ENCODE results near the gene TMEM179.
"Not testable (repeated sequence)": the region's sequence is repeated elsewhere in the genome, so short reads cannot be mapped to it uniquely, and the experiment has no call there.

The TMEM179 gene

DNA sequence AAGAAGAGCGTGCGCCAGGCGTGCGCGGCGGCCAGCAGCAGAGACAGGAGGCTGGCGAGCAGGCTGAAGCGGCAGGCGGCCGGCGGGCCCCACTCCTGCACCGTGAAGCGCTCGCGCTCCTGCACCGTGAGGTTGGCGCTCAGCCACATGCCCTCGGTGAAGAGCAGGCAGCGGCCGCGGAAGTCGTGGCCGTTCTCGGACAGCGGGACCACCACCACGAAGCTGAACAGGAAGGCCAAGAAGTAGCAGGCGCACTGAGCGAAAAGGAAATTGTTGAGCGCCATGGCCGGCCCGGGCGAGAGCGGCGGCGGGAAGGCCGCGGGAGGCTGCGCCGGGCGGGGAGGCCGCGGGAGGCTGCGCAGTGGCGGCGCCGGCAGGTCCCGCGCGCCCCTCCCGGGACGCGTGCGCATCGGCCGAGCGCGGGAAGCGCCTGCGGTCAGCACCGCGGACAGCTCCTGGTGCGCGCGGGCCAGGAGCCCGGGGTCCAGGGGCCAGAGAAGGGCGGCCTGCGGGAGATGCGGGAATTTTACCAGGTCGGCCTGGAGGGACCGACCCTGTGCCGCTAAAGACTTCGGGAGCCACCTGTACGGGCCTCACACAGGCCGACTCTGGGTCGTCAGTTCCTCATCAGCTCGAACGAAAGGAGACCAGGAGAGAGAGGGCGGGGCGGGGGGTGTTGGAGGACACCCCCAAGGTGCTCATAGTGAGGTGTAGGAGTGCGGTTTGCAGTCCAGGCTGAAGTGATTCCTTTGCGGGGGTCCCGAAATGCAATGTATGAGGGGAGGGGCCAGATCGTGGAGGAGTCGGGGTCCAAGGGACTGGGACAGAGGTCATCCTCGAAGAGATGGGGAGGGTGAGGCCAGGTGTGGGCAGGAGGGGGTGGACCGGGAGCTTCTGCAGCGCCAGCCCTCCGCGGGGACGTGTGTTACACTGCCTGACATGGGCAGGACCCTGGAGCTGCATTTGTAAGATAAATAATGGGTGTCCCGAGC is at the start of gene TMEM179:
Gene TMEM179 (minus strand): TSS at position 315 of the 992 bp plus-strand sequence. CDS start 31 bp downstream, at position 284.
- no peak for DNase-seq

GRCh38 chr14:104654119-104654518 is 49.5 kb upstream of the TMEM179 start:
- DNase-seq: no peak

- DNase-seq: not testable (repeated sequence)
These were observed 48.8 kb upstream of the TMEM179 start for GRCh38 chr14:104653130-104653920.

- DNase-seq: no peak
These were observed 47.8 kb upstream of the TMEM179 start for GRCh38 chr14:104652386-104652785.

DNA sequence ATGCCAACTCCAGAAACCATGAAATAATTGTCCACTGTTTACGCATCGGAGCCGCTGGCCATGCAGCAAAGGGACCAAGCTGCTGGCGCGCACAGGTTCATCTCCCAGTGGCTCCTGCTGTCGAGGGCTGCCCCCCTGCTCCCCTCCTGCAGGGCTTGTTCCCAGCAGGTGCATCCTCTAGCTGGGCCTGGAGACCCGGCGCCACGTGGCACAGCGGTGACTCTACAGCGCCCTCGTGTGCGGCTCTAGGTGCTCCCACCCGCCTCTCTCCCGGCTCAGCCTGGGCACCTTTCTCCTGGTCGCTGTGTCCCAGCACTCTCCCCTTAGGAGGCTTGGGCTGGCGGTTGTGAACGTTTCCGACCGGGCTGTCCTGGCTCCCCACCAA is 47.3 kb upstream of the TMEM179 start:
- DNase-seq: no peak

DNA sequence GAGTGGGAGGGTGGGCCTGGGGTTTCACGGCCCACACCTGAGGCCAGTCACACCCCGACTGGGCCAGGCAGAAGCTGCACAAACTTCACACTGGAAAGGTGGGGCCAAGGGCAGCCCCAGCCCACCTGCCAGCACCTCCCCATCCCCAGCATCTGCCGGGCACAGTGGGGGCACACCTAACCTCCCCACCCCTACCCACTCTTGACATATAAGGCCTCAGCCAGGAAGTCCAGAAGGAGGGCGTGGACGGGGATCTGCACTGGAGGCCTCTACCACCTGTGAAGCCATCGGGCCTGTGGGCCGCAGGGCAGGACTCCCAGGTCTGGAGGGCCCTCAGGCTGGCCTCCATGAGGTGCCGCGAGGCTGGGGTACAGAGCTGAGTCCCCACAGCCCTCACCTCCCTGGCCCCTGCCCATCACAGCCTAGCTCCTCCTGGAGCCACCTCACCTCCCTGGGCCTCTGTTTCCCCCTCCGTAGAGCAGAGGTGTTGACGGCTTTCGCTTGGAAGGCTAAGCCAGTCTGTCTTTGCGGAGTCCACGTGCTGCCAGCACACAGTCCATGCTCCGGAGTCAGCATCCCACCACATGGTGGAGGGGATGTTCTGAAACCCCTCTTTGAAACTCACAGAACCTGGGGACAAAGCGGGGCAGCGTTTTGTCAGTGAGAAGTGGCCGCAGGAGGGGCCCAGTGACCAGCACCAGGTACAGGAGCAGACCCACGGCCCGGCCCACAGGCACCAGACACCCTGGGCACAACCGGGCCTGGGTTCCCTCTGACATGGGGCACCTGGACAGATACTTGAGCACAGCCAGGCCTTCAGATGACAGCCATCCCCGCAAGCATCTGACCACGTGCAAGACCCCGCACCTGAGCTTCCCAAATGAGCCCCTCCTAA is 46.7 kb upstream of the TMEM179 start:
- DNase-seq: no peak

DNA sequence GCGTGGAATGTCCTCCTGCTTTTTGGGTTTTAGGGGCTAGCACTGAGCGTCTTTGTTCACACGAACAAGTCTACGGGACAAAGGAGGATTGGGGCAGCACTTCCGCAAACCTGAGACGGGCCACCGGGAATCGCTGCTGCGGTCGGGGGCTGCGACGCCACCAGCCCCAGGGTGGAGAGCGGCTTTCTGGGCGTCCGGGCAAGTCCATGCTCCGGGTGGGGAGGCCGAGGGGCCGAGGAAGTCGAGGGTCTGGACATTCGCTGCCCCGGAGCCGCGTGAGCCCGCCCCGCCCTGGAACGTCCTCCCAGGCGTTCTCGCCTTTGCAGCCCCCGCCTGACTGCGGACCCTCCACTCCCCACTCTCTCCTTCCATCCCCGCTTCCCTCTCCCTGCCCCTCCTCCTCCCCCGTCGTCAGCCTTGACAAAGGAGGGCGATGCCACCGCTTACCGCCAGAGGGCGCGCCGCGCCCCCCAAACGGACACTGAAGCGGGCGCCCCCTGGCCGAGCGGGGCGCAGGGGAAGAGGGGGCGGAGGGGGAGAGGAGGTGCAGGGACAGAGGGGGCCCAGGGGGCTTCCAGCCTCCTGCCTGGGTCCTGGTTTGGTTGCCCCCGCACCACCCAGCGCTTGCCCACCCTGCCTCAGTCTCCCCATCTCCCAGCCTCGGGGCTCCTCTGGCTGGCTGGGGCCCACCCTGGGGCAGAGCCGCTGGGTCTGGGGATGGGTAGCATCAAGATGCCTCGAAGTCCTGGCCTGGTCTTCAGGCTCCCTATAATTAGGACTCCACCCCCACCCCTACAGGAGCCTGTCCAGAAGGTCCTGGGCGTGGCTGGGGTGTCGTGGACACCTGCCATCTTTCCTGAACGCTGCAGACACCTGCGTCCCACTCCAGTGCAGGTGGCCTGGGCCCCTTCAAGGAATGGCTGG is 45.7 kb upstream of the TMEM179 start:
- DNase-seq: peak; percentile 60

DNA sequence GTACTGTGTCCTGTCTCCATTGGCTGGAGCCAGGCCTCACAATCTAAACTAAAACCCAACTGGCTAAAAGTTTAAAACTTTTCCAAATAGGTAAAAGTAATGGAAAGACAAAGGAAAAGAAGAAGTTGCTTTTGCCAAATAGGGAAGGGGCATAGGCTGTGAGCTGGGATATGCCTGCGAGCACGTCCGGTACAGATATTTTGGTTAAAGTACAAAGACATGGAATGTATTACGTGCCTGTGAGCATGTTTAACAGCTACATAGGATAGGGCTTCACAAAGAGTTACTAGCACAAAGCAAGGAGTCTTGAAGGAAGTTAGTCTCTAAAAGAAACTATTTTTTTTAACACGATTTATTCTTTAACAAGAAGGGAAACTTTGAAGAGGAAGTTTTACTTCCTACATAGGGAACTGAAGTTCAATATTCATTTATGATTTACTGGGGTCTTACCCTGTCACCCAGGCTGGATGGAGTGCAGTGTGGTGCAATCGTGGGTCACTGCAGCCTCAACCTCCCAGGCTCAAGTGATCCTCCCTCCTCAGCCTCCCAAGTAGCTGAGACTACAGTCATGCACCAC is 43.0 kb upstream of the TMEM179 start:
- no peak for DNase-seq

- DNase-seq: no peak
These were observed 40.2 kb upstream of the TMEM179 start for GRCh38 chr14:104644656-104645378.

DNA sequence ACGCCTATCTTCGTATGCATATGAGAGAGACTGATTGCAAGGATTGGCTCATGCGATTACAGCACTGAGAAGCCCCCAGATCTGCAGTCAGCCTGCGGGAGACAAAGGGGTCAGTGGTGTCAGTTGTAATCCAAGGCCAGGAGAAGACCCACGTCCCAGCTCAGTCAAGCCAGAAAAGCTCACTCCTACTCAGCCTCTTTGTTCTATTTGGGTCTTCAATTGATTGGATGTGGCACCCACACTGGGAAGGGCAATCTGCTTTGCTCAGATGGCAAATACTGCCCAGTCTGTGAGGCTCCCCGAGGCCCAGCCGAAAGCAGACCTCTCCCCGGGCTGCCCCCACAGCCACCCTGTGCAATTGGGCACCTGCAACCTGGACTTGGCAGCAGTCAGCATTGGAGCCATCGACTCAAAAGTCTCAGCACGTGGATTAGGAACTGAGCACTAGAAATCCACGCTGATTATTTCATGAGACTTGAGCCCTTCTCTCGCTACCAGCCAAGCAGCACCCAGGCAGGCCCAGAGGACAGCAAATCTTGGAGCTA is 39.6 kb upstream of the TMEM179 start:
- no peak for DNase-seq

DNA sequence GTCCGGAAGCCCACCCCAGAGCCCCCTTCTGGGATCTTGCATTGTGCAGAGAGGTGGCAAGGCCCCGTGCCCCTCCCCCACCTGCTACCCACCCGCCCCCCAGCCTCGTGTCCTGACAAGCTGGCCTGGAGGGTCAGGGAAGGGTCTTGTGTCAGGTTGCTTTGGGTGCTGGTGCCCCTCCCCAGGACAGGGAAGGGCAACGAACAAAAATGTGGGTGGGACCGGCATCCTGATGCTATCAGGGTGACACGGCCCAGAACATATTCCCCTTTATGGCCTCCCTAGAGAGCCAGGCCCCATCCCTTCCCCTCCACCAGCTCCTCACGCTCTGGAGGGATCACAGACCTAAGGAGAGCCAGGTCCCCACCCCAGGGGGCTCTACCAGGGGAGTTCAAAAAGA is 38.7 kb upstream of the TMEM179 start:
- no peak for DNase-seq

DNA sequence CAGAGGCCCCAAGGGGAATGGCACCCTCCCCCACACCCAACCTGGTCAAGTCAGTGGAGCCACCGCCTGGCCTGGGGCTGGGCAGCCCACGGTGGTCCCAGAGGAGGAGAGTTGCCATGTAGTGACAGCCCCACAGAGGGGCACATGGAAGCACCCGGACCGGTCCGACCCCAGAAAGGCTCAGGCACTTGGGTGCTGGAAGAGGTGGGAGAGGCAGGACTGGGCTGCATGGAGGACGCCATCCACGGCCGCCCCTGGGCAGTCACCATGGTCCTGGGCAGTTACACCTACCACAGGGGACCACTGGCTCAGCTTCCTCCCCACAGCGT is 37.9 kb upstream of the TMEM179 start:
- DNase-seq: no peak

DNA sequence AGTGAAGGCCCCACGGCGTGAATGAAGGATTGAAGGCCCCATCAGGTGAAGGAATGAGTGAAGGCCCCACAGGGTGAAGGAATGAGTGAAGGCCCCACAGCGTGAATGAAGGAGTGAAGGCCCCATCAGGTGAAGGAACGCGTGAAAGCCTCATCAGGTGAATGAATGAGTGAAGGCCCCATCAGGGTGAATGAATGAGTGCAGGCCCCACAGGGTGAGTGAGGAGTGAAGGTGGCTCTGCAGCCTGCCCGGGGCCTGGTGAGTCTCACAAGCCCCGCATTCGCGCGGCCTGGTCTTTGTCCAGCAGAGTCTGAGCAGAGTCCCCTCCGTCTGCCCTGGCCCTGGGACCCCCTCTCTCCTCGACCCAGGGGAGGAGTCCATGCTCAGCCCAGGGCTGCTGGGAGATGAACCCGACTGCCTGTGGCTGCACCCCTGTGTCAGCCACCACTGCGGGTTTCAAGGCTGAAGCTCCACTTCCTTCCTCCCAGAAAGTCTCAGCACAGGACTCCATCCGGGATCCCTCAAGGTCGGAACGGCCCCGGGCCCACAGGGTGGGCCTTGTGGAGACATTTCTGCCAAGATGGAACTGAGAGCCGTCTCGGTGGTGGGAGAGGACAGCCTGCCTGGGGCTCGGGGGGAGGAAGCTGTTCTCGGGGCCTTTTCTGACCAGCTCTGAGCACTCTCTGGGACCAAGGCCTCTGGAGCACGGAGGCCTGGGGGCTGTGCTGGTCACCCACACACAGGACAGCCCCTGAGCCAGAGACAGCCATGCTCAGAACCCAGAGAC is 37.4 kb upstream of the TMEM179 start:
- DNase-seq: no peak

GRCh38 chr14:104640681-104641080 is 36.1 kb upstream of the TMEM179 start:
- no peak for DNase-seq

GRCh38 chr14:104639885-104640548 is 35.4 kb upstream of the TMEM179 start:
- peak; percentile 33 for DNase-seq

- DNase-seq: no peak
These were observed 34.9 kb upstream of the TMEM179 start for GRCh38 chr14:104639471-104639870.

DNA sequence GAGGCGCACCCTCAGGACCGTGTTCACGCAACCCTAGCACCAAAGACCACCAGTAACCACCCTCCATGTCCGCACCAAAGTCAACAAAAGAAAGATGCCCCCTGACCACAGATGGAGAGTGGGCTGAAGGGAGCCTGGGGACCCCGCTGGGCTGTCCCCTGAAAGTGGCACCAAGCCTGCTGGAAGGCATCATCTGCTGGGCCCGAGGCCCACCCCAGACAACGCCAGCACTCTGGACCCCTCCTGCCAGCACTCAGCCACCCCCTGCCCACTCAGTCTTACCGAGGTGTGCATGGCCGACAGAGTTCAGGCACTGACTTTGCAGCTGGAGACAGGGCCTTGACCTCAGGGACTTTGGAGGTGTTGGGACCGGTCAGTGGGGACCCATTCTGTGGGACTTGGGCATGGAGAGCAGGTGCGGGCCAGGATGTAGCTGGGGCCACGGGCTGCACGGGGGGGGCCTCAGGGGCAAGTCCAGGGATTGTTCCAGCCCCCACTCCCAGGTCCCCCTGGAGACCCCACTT is 34.4 kb upstream of the TMEM179 start:
- DNase-seq: no peak

GRCh38 chr14:104638190-104638589 is 33.6 kb upstream of the TMEM179 start:
- no peak for DNase-seq

- DNase-seq: no peak
These were observed 33.0 kb upstream of the TMEM179 start for GRCh38 chr14:104637546-104638003.
